MM.1S (cell line): ENCODE results near the gene RAI2.

Experiments used
- EZH2 ChIP-seq: fragments of 300-600 bp; sonication (generic); optimal IDR thresholded peaks from 2 replicates; pipeline ENCODE3; 2017; ENCODE audit warnings: low read depth, mild to moderate bottlenecking, antibody characterized with exemption, low read length, mixed read lengths
- EZH2phosphoT487 ChIP-seq: fragments of 300-600 bp; sonication (generic); IDR thresholded peaks from 2 replicates; pipeline ENCODE4 v1.6.1; 2018; ENCODE audit warnings: antibody characterized with exemption, low read length
- TF ChIP-seq, protein P1 (sequence below): fragments of 300-600 bp; sonication (generic); IDR thresholded peaks from 2 replicates; pipeline ENCODE4 v1.5.1; 2016; ENCODE audit warnings: antibody characterized with exemption, low read length, mixed read lengths

DNA sequence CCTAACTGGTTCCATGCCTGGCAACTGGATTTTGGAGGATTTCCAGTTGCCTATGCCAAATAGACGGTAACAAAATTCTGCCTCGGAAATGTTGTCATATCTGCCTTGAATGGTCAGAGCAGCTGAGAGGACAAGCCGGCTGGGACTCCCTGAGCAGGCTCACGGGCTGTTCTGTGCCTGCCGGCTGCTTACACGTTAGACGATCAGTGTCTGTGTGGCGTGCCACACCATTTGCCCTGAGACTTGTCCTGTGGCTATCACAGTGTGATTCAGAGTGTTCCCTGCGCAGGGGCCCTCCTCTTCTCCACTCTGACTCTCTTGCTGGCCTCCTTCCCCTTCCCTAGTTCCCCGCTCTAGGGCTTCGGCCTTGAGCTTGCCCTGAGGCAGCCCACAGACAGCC is 42.4 kb downstream of the RAI2 start:
- TF ChIP-seq, protein P1, sequence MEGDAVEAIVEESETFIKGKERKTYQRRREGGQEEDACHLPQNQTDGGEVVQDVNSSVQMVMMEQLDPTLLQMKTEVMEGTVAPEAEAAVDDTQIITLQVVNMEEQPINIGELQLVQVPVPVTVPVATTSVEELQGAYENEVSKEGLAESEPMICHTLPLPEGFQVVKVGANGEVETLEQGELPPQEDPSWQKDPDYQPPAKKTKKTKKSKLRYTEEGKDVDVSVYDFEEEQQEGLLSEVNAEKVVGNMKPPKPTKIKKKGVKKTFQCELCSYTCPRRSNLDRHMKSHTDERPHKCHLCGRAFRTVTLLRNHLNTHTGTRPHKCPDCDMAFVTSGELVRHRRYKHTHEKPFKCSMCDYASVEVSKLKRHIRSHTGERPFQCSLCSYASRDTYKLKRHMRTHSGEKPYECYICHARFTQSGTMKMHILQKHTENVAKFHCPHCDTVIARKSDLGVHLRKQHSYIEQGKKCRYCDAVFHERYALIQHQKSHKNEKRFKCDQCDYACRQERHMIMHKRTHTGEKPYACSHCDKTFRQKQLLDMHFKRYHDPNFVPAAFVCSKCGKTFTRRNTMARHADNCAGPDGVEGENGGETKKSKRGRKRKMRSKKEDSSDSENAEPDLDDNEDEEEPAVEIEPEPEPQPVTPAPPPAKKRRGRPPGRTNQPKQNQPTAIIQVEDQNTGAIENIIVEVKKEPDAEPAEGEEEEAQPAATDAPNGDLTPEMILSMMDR, result no peak
- TF ChIP-seq EZH2 (no peak), EZH2phosphoT487 (no peak)
